Stimulated activated CD4-positive, alpha-beta T cell treated with anti-CD3 and anti-CD28 coated beads, TNF-alpha, amount 100 ng/mL, for 1 hour (primary cell): ENCODE results near the gene KCNIP4.
A peak's percentile ranks its signal among the peaks of the same experiment; 100 is the strongest.
"Not testable (repeated sequence)": the region's sequence is repeated elsewhere in the genome, so short reads cannot be mapped to it uniquely, and the experiment has no call there.

Experiments used
- DNase-seq, 3 donors: peaks; one replicate each; pipeline ENCODE4 v3.0.0-alpha.2; 2020; ENCODE audit warnings: low read depth in 3 of 3, low spot score in 1 of 3

Gene KCNIP4

GRCh38 chr4:20787940-20788665, 1160.5 kb downstream of the KCNIP4 start:
- no peak for DNase-seq

GRCh38 chr4:20783134-20783533, 1165.4 kb downstream of the KCNIP4 start:
- not testable (repeated sequence) for DNase-seq

DNA sequence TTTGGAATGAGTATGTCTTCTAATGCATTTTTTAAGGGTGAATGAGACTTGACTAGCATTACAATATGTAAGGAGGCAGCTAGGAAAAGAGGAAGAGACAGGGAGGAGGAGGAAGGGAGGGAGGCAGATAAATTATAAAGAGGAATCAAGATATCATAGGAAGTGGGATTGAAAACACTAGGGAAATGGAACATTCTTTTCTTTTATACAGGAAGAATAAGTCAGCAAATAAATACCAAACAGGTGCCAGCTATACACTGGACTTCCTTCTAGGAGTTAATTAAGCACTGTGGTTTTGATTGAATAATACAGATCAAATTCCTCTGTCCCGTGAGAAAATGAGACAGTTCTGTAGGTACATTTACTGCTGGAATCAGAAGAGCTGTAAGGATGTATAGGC, 1169.7 kb downstream of the KCNIP4 start:
- DNase-seq, result no peak

GRCh38 chr4:20773144-20773997, 1175.2 kb downstream of the KCNIP4 start:
- DNase-seq, result no peak

DNA sequence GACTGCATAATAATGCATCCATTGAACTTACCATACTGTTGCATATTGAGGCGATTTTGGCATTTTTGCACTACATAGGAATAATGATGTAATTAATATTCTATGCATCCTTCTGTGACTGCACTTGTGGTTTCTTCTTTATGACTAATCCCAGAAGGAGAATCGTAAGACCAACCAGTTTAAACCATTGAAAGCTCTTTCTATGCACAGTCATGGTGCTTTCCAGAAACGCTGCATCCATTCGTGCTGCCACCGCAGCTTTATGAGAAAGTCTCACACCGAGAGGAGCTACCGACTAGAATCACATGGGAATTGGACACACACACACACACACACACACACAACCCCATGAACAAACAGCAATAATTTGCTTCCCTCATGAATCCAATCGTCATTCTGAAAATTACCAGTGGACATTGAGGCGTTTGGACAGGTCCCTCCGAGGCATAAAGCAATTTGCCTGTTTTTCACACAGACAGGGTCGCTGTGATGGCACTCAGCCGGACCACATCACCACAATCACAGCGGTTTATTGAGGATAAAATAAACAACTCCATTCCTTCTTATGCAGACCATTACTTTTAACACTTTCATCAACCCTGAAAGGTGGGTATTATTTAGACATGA, 1184.1 kb downstream of the KCNIP4 start:
- DNase-seq, result no peak

- no peak for DNase-seq
Measured at GRCh38 chr4:20761826-20762225, 1186.7 kb downstream of the KCNIP4 start.

- no peak for DNase-seq
Measured at GRCh38 chr4:20761382-20761781, 1187.2 kb downstream of the KCNIP4 start.

DNA sequence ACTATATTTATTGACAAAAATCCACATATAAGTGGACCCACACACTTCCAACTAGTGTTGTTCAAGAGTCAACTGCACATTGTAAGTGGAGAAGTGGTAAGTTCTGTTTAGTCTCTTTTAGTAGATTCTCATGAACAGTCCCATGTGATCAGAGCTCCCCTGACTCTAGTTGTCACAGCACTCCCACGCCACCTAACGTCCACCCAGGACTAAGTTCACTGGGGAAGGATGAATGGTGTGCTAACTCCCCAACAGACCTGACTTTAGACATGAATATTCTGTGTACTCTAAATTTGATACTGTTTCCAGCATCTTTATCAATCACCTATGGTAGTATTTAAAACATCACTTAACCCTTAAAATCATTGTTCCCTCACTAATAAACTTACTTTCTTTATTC, 1188.5 kb downstream of the KCNIP4 start:
- no peak for DNase-seq

DNA sequence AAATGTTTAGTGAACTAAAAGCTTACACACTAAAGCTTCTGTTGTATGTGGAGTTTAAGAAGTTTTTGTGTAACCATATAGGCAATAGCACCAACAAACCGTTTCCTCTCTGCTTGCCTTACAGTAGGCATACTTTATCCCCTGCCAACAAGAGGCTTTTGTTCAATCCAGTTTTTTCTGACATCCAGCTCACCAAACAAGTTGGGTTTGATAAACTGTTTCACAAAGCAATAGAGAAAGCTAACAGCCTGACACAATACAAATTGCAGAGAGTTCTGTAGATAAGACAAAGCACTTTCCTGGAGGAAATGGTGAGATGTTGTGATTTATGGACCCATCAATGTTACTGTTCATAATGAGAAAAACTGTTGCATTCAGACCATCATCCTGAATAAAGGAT, 1194.5 kb downstream of the KCNIP4 start:
- no peak for DNase-seq

- no peak for DNase-seq
Measured at GRCh38 chr4:20752641-20753040, 1195.9 kb downstream of the KCNIP4 start.

DNA sequence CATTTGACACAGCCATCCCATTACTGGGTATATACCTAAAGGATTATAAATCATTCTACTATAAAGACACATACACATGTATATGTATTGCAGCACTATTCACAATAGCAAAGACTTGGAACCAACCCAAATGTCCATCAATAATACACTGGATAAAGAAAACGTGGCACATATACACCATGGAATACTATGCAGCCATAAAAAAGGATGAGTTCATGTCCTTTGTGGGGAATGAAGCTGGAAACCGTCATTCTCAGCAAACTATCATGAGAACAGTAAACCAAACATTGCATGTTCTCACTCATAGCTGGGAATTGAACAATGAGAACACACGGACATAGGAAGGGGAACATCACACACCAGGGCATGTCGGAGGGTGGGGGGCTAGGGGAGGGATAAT, 1202.6 kb downstream of the KCNIP4 start:
- DNase-seq, result not testable (repeated sequence)

- no peak for DNase-seq
Measured at GRCh38 chr4:20735931-20736330, 1212.6 kb downstream of the KCNIP4 start.

GRCh38 chr4:20724915-20725314, 1223.7 kb downstream of the KCNIP4 start:
- no peak for DNase-seq

GRCh38 chr4:20723463-20723862, 1225.1 kb downstream of the KCNIP4 start:
- no peak for DNase-seq

GRCh38 chr4:20723019-20723418, 1225.6 kb downstream of the KCNIP4 start:
- DNase-seq, result no peak

DNA sequence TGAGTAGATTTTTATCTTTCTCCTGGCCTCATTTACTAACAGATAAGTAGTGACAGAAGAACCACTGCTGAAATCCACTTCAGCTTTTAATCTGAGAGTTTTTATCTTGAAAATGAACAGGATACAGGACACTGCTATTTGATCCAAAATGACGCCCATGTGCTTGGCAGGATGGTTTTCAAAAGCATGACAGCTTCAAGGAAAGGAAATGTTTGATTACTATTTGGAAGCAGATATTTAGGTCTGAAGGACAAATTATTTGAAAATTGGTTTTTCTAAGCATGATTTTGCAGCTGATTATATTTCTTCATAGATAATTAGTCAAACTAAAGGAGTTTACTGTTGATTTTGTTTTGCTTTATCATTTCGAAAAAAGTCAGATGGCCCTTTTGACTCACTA, 1237.2 kb downstream of the KCNIP4 start:
- DNase-seq, result no peak

DNA sequence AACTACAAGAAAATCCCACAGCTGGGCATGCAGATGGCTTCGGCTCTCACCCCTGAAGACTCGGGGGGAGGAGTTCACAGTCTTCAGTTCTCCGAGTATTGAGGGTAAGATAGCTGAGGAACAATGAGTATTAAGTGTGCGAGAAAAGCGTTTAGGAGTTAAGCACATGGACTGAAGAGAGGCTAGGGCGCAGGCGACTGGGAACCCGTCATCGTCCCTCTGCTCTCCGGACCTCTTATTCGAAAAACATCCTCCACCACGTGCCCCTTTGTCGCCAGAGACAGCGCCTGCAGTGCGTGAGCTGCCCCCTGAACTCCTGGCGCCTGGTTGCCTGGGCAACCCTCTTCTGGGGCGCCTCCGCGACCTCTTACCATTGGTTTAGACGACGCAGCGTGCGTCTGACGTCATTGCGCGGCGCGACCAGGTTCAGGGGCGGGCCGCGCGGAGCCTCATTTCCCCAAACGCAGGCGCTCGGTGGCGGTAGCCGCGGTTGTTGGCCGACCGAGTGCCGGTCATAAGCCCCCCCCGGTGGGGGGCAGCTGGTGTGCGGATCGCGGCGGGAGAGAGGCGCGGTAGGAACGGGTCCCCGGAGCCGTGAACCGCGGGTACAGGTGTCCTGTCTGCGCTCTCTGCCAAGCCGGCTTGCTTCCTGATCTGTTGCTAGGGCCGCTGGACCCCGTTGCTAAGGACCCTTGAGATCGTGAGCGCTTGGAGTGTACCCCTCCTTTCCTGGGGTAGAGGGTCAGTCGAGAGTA, 1248.4 kb downstream of the KCNIP4 start, which contains the start of gene PACRGL:
PACRGL (plus strand) TSS at position 452 of the 755 bp plus-strand sequence. CDS start 4,024 bp downstream, outside the sequence.
- DNase-seq, result peak; percentile 74 to 88 (median 77)

GRCh38 chr4:20698820-20699219, 1249.8 kb downstream of the KCNIP4 start:
- DNase-seq, result no peak

DNA sequence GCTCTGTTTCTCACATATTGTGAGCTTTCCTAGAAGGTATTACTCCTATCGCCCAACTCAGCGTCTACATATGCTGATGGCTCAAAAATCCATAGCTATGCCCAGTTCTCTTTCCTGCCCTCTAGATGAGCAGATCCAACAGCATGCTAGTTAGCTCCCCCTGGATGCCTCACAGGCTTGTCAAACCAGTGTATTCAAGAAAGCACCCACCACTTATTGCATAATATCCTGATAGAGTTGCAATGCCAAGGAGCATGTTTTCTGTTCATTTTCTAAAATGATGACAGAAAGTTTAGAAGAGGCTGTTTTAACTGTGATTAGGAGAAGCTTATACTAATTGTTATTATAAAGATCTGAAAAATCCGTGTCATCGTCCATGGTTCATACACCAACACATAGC, 1250.2 kb downstream of the KCNIP4 start:
- no peak for DNase-seq

DNA sequence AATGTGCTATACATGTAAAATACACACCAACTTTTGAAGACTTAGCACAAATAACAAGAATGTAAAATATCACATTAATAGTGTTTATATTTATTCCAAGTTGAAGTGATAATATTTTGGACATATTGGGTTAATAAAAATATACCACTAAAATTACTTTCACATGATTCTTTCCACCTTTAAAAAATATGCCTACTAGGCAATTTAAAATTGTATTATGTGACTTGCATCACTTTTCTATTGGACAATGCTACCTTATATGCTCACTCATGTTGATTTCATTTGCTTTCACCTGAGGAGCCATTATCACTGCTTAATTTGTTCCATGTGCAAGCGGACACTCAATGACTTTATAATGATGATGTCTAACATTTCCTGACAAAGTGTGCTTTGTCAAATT, 1251.8 kb downstream of the KCNIP4 start:
- no peak for DNase-seq

- no peak for DNase-seq
Measured at GRCh38 chr4:20687864-20688263, 1260.7 kb downstream of the KCNIP4 start.
